AG09319 (cell line): ENCODE results near the gene GMPPA.

Source experiments
- DNase-seq: peaks from one replicate; pipeline ENCODE4 v3.0.0-alpha.2; 2010; ENCODE audit warnings: low read depth; ENCODE audit errors: extremely low read depth
- TF ChIP-seq, protein P1 (sequence below): IDR thresholded peaks from 2 replicates; pipeline ENCODE4 v1.5.1; 2011; ENCODE audit warnings: low read depth, mild to moderate bottlenecking, inconsistent platforms, low read length, moderate library complexity

The GMPPA gene

DNA sequence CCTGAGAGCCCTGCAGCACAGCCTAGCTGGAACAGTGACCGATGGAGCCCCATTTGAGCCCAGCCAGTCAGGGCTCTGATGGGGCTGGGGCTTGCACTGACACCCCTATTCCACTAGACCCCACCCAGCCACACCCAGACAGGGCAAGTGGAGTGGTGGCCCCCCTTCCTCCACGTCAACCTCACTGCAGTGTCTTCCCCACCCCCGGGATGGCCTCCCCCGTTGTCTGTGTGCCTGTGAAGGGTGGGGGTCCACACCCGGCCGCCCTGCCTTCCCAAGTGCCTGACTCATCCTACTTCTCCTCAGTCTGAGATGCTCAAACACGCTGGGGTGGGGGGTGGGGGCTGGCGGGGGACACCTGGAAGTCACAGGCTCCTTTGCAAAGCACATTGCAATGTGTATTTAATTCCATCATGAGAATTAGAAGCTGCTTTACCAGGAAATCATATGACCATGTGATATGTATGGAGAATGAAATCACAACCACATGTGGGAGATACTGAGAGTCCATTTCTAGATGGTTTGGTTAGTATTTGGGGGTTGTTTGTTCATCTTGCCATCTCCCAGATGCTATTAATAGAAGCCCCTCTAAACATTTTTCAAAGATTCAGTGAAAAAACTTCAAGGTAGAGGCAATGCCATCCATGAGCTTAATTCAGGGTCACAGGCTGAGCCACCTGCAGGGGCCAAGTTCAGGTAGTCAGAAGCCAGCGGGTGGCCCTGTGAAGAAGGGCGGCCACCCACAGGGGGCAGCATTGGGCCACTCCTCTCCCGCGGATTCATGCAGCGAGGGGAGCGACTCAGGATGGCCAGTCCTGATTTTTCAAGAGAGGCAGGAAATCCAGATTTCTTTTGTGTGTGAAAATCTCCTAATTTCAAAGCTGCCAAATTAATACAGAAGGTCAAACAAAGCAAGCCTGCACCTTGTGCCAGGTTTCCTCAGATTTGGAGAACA, 22.7 kb upstream of the GMPPA start:
- DNase-seq: no peak
- TF ChIP-seq, protein P1, sequence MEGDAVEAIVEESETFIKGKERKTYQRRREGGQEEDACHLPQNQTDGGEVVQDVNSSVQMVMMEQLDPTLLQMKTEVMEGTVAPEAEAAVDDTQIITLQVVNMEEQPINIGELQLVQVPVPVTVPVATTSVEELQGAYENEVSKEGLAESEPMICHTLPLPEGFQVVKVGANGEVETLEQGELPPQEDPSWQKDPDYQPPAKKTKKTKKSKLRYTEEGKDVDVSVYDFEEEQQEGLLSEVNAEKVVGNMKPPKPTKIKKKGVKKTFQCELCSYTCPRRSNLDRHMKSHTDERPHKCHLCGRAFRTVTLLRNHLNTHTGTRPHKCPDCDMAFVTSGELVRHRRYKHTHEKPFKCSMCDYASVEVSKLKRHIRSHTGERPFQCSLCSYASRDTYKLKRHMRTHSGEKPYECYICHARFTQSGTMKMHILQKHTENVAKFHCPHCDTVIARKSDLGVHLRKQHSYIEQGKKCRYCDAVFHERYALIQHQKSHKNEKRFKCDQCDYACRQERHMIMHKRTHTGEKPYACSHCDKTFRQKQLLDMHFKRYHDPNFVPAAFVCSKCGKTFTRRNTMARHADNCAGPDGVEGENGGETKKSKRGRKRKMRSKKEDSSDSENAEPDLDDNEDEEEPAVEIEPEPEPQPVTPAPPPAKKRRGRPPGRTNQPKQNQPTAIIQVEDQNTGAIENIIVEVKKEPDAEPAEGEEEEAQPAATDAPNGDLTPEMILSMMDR: peak; percentile 95

DNA sequence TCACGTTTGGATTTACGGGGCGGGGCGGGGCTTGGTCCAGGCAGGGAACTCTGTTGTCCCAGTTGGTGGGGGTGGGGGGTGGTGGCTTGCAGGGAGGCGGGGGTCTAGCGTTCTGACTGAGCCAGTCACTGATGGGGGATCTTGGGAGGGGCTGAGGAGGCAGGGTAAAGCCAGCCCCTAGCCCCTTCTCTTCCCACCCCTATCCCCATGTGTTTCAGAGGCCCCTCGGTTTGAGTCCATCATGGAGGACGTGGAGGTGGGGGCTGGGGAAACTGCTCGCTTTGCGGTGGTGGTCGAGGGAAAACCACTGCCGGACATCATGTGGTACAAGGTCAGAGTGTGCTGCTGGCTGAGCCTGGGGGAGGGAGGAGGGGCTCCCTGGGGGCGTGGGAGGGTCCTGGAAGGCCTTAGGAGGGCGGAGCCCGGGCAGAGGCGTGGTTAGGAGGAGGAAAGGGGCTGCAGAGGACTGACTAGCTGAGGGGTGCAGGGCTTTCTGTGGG, 22.0 kb upstream of the GMPPA start:
- TF ChIP-seq, protein P1: no peak
- DNase-seq: no peak

DNA sequence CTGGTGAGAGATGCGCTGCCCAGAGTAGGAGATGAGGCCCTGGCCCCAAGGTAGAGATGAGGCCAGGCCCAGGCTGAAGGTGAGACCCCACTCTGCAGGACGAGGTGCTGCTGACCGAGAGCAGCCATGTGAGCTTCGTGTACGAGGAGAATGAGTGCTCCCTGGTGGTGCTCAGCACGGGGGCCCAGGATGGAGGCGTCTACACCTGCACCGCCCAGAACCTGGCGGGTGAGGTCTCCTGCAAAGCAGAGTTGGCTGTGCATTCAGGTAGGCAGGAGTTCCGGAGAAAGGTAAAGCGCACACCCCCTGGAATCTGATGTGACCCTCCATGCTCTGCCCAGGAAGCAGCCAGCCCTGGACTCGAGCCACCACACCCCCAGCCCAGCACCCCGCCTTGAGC, 21.5 kb upstream of the GMPPA start:
- TF ChIP-seq, protein P1: no peak
- no peak for DNase-seq

DNA sequence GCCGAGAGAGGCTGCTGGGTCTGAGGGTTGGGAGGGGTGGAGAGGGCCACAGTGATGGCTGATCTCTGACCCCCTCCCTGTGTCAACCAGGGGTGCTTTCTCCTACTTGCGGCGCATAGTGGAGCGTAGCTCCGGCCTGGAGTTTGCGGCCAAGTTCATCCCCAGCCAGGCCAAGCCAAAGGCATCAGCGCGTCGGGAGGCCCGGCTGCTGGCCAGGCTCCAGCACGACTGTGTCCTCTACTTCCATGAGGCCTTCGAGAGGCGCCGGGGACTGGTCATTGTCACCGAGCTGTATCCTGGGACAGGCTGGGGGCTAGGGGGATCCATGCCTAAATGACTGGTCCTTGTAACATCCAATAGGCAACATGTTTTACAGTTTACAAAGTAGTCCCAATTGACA, 20.9 kb upstream of the GMPPA start:
- TF ChIP-seq, protein P1: no peak

DNA sequence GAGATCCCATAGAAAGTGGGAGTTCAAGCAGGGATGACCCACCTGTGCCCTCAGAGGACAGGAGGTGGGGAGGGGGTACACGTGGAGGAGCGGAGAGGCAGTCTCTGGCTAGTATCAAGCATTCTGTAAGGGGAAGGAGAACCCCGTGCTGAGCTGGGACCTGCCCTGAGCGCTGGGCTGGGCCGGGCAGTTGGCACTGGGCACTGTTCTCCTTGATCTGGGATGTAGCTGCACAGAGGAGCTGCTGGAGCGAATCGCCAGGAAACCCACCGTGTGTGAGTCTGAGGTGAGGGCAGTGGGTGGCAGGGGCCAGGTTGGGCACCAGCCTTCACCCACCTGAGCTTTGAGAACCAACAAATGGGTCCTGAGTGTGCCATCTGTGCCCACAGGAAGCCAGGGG, 19.8 kb upstream of the GMPPA start:
- TF ChIP-seq, protein P1: no peak
- no peak for DNase-seq

More for the DNA sequence above, 20.9 kb upstream of the GMPPA start:
- DNase-seq: no peak

DNA sequence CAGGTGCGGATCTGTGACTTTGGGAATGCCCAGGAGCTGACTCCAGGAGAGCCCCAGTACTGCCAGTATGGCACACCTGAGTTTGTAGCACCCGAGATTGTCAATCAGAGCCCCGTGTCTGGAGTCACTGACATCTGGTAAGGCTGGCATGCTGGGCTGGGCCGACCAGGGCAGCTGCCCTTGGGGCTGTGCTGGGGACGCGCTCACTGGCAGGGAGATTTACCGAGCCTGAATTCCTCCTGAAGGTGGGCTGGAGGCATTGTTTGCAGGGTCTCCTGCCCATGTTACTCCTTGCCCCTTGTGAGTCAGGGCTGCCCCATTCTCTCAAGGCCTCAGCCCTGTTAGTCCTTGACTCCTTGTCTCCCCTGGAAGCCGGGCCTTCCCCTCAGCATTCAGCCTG, 18.7 kb upstream of the GMPPA start:
- no peak for DNase-seq
- TF ChIP-seq, protein P1: no peak

DNA sequence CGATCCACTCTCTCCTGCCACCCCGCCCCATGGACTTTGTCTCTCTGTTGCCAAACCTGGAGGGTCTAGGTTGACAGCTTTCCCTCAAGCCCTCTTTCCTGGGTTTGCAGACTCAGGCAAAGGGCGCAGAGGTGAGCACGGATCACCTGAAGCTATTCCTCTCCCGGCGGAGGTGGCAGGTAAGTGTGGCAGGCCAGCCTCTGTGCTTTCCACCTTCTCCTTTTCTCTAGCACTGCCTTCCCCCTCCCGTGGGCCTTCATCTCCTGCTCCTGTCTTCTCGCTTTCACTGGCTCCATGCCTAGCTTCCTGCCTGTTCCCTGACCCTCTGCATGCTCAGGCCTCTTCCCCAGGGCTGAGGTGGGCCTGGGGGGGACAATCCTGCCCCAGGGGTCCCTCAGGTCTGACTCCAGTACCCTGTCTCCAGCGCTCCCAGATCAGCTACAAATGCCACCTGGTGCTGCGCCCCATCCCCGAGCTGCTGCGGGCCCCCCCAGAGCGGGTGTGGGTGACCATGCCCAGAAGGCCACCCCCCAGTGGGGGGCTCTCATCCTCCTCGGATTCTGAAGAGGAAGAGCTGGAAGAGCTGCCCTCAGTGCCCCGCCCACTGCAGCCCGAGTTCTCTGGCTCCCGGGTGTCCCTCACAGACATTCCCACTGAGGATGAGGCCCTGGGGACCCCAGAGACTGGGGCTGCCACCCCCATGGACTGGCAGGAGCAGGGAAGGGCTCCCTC, 15.9 kb upstream of the GMPPA start:
- TF ChIP-seq, protein P1: no peak

More for the DNA sequence above, 15.9 kb upstream of the GMPPA start:
- DNase-seq: no peak
